Activated B cell treated with CpG ODN at 0.5 μM for 24 hours (primary cell): Measurements from ENCODE around the gene ING3. TPM values are rescaled to one million over a fixed set of nuclear protein-coding genes. Genes with fewer than 3 reads are reported as not detected.
A peak's percentile ranks its signal among the peaks of the same experiment; 100 is the strongest.

Source experiments
- ATAC-seq: fragments of 200-7000 bp; cut with Tn5 transposase; one replicate; pipeline ENCODE4 v1.10.0; 2021; ENCODE audit warnings: low read depth, mild to moderate bottlenecking, moderate library complexity
- CTCF ChIA-PET: fragments of 350-600 bp; sonication (Branson Sonifier 250); formaldehyde crosslinking; loops from one replicate; lab custom pipeline; 2021; ENCODE audit warnings: antibody characterized with exemption; lab: Charles Lee
- POLR2A ChIA-PET: fragments of 350-600 bp; sonication (Branson Sonifier 250); formaldehyde crosslinking; loops from one replicate; lab custom pipeline; 2021; ENCODE audit warnings: antibody characterized with exemption; lab: Charles Lee
- DNase-seq: peaks from one replicate; pipeline ENCODE4 v3.0.0; 2022
- H3K27ac Mint-ChIP-seq: one replicate; pipeline ENCODE4 v1.8.0; 2020; ENCODE audit warnings: mixed read lengths
- H3K27me3 Mint-ChIP-seq: one replicate; pipeline ENCODE4 v1.8.0; 2021; ENCODE audit warnings: mixed read lengths
- H3K36me3 Mint-ChIP-seq: one replicate; pipeline ENCODE4 v1.8.0; 2021; ENCODE audit warnings: low read depth, mixed read lengths
- H3K4me1 Mint-ChIP-seq: one replicate; pipeline ENCODE4 v1.8.0; 2021; ENCODE audit warnings: mixed read lengths
- H3K4me3 Mint-ChIP-seq: one replicate; pipeline ENCODE4 v1.8.0; 2020; ENCODE audit warnings: mild to moderate bottlenecking, mixed read lengths
- H3K9me3 Mint-ChIP-seq: one replicate; pipeline ENCODE4 v1.8.0; 2020; ENCODE audit warnings: mixed read lengths
- intact Hi-C: fragments of 100-400 bp; cut with micrococcal nuclease; formaldehyde crosslinking; loops from one replicate; pipeline ENCODE4 v1.15.1; 2024
- total RNA-seq: library from RNA; stranded (reverse); gene quantifications from 2 replicates; pipeline ENCODE4 v1.2.3, GENCODE V29; 2022
- TF ChIP-seq, protein P1 (sequence below): fragments of 200-600 bp; IDR thresholded peaks from one replicate; pipeline ENCODE4 v1.8.0; 2022; ENCODE audit warnings: antibody characterized with exemption, mild to moderate bottlenecking

ING3 gene
- total RNA-seq, 1 donor from 2014 or later = 36.1 TPM

GRCh38 chr7:120927454-120928103, 23.0 kb upstream of the ING3 start:
- H3K9me3 Mint-ChIP-seq = no peaks in the 10 kb centered on the region
- ChIA-PET CTCF (interaction anchor here (1.4 kb wide), 1 partner anchor 120 kb away, joined by 4 read pairs; no protein-coding TSS in a partner anchor), POLR2A (no interaction called here)
- TF ChIP-seq, protein P1, sequence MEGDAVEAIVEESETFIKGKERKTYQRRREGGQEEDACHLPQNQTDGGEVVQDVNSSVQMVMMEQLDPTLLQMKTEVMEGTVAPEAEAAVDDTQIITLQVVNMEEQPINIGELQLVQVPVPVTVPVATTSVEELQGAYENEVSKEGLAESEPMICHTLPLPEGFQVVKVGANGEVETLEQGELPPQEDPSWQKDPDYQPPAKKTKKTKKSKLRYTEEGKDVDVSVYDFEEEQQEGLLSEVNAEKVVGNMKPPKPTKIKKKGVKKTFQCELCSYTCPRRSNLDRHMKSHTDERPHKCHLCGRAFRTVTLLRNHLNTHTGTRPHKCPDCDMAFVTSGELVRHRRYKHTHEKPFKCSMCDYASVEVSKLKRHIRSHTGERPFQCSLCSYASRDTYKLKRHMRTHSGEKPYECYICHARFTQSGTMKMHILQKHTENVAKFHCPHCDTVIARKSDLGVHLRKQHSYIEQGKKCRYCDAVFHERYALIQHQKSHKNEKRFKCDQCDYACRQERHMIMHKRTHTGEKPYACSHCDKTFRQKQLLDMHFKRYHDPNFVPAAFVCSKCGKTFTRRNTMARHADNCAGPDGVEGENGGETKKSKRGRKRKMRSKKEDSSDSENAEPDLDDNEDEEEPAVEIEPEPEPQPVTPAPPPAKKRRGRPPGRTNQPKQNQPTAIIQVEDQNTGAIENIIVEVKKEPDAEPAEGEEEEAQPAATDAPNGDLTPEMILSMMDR = no peak
- H3K36me3 Mint-ChIP-seq = no peaks in the 10 kb centered on the region
- peak; percentile 47 for ATAC-seq
- peaks cover 13% of the 10 kb centered on the region for H3K4me1 Mint-ChIP-seq
- no peak for DNase-seq
- intact Hi-C loops = no loop called here
- no peak overlapping the region for H3K4me3 Mint-ChIP-seq
- no peak overlapping the region for H3K27ac Mint-ChIP-seq
- peaks cover 11% of the 10 kb centered on the region for H3K27me3 Mint-ChIP-seq

DNA sequence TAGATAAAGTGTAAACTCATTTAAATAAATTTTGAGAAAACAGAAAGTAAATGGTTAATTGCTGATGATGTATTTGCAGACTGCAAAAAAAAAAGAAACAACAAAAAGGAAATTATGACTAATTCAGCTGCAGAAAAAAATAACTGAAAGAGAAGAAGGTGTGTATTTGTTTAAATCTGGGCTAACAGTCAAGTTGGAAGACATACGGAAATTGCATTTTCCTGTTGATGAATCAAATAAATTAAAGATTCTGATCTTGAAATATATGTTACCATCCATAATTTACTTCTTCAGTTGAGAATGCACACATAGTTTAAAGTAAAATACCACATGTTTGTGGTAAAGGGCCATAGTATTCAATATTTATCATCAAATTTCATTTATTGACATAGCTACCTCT, 19.3 kb upstream of the ING3 start:
- no peak for DNase-seq
- H3K27ac Mint-ChIP-seq = no peak overlapping the region

DNA sequence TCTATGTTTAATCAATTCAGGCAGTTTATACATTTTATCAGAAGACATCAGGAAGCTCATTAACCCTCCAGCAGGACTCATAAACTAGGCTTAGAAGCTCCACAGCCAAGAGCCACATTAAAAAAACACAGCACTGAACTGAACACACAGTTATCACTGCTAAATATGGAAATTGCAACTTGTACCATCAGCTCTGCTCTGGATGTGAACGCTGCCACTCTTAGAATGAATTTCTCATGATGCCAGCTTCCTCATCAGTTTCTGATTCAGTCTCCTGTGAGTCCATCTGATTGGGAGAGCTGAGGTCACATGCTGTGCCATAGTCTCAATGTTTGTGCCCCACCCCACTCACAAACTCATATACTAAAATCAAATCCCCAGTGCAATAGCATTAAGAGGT, 17.1 kb upstream of the ING3 start:
- Mint-ChIP-seq H3K4me1 (no peaks in the 10 kb centered on the region), H3K27me3 (peaks cover 2% of the 10 kb centered on the region), H3K27ac (no peak overlapping the region), H3K4me3 (no peak overlapping the region), H3K36me3 (no peaks in the 10 kb centered on the region), H3K9me3 (no peaks in the 10 kb centered on the region)
- ChIA-PET CTCF (no interaction called here), POLR2A (interaction anchor here (1.0 kb wide), 1 partner anchor 17 kb away, joined by 4 read pairs; the partner anchor contains the start of gene ING3)
- TF ChIP-seq, protein P1 = no peak
- ATAC-seq (no peak), DNase-seq (no peak)
- intact Hi-C loops = no loop called here

More for the DNA sequence above, 19.3 kb upstream of the ING3 start:
- ChIA-PET CTCF (no interaction called here), POLR2A (interaction anchor here (1.0 kb wide), 1 partner anchor 19 kb away, joined by 5 read pairs; the partner anchor contains the start of gene ING3)
- no peak for ATAC-seq
- intact Hi-C loops = no loop called here
- Mint-ChIP-seq H3K4me1 (peaks cover 13% of the 10 kb centered on the region), H3K9me3 (no peaks in the 10 kb centered on the region), H3K27me3 (peaks cover 2% of the 10 kb centered on the region), H3K4me3 (no peak overlapping the region), H3K36me3 (no peaks in the 10 kb centered on the region)
- TF ChIP-seq, protein P1 = no peak

- H3K9me3 Mint-ChIP-seq = no peaks in the 10 kb centered on the region
- no peaks in the 10 kb centered on the region for H3K4me1 Mint-ChIP-seq
- no peak for DNase-seq
- ChIA-PET POLR2A (no interaction called here), CTCF (no interaction called here)
- H3K4me3 Mint-ChIP-seq = no peak overlapping the region
- no peaks in the 10 kb centered on the region for H3K36me3 Mint-ChIP-seq
- H3K27me3 Mint-ChIP-seq = peaks cover 2% of the 10 kb centered on the region
- intact Hi-C loops = no loop called here
- H3K27ac Mint-ChIP-seq = no peak overlapping the region
- ATAC-seq = no peak
- TF ChIP-seq, protein P1 = no peak
These were observed 11.2 kb upstream of the ING3 start for GRCh38 chr7:120939345-120939744.

DNA sequence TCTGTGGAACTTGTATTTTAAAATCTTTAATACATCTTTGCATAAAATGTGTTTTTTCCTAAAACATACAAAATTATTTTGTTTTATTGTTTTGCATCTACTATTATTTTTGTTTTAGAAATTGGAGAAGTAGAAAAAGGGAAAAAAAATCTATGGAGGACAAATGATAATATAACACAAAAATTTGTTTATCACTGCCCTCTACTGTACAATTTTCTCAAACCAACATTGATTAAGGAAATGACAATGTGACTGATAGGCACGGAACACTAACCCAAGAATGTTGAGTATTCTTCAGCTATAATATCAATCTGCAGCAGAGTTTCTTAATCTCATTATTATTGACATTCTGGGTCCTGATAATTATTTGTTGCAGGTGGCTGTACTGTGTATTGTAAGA, 9.5 kb upstream of the ING3 start:
- no peak overlapping the region for H3K4me3 Mint-ChIP-seq
- H3K27me3 Mint-ChIP-seq = no peaks in the 10 kb centered on the region
- H3K27ac Mint-ChIP-seq = no peak overlapping the region
- no peak for DNase-seq
- H3K9me3 Mint-ChIP-seq = no peaks in the 10 kb centered on the region
- intact Hi-C loops = loop anchor here (1.0 kb wide), 1 partner anchor 149 kb away; no protein-coding TSS in a partner anchor
- no peak for ATAC-seq
- TF ChIP-seq, protein P1 = no peak
- H3K36me3 Mint-ChIP-seq = no peaks in the 10 kb centered on the region
- CTCF ChIA-PET = interaction anchor here (1.9 kb wide), 1 partner anchor 149 kb away, joined by 5 read pairs; no protein-coding TSS in a partner anchor
- no peaks in the 10 kb centered on the region for H3K4me1 Mint-ChIP-seq
- POLR2A ChIA-PET = no interaction called here
